ENCODE measurements around the gene CDH4.

The CDH4 gene

DNA sequence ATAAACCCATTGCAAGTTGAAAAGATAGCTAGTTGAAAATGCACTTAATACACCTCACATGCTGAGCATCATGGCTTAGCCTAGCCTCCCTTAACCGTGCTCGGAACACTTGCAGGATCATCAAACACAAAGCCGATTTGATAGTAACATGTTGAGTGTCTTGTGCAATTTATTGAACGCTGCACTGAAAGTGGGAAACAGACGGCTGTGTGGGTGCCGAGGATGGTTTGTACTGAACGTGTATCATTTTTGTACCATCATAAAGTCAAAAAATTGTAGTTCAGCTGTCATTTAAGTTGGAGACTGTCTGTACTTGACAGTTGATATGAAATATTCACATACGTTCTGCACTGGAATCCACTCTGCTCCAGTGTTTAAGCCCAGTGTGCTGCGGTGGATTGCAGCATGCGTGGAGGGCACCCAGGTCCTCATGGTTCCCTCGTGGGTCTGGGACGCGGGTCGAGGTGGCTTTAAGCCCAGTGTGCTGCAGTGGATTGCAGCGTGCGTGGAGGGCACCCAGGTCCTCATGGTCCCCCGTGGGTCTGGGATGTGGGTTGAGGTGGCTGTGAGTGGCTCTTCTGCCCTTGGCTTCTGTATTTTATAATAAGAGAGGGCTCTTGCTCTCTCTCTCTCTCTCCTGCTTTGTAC is 77.0 kb downstream of the CDH4 start:
- no peak for DNase-seq (ENCODE audit: low spot score)

DNA sequence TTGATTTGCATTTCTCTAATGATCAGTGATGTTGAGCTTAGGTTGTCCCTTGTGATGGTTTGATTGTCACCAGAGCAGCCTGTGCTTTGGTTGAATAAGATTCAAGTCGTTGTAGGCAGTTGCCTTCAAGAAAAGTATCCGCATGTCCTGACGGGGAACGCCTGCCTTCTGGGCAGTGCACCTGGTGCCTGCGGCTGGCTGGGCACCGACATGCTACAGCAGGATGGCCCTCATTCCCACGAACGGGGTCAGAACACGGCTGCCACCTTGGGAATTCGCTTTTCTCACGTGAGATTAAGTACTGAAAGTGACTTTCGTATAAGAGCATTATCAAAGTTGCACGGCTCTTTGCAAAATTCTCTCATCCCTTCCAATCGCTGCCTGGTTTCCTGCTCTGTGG is 78.4 kb downstream of the CDH4 start:
- DNase-seq (ENCODE audit: low spot score), result no peak

DNA sequence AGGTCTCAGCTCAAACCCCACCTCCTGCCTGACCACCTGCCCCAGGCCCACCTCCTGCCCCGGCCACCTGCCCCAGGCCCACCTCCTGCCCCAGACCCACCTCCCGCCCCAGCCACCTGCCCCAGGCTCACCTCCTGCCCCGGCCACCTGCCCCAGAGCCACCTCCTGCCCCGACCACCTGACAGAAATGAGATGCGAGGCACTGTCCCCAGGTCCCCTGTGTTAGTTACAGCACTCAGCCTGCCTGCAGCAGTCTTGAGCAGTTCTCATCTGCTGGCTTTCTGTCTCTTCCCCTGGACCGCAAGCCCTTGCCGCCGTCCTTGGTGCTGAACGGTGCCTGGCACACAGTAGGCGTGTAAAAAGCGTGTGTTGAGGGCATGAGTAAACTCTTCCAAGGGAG is 79.5 kb downstream of the CDH4 start:
- DNase-seq (ENCODE audit: low spot score), result no peak

DNA sequence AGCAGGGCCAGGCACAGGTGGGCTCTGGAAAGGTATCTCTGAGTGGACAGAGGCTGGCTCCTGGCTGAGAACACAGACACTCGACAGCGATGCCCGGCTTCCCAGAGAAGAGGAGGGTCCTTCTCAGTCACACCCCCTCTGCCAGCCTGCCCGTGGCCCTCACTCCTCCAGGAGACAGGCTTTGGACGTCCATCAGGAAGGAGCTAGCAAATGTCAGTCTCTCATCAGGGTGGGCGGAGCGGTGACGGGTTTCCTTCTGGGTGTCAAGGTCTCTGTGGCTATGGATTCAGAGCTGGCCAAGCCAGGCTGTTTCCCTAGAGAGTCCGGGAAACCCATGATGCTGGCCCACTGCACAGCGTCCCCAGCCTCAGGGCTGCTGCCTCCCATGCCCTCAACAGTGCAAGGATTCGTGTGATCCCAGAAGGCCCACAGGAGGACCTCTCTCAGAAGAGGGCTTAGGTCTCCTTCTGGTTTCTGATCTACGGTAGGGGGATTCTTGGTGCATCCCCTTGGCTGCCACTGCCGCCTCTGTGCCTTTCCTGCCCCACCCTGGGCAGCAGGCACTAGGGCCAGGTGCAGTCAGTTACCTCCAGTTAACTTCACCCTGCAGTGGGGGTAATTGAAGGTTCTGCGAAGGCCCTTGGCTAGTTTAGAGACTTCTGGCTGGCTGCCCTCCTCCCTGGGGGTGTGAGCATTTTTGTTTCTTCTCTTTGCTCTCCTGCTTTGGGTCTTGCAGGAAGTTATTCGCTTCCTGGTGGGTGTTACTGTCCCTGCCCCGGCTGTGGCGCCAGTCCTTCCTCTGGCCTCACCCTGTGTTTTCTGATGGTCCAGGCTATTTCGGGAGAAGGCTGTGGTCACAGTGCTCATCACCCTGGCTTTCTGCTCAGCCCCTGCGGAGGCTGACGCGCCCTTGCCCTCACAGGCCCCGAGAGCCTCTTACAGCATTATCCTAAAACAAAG is 80.2 kb downstream of the CDH4 start:
- DNase-seq (ENCODE audit: low spot score), result no peak

DNA sequence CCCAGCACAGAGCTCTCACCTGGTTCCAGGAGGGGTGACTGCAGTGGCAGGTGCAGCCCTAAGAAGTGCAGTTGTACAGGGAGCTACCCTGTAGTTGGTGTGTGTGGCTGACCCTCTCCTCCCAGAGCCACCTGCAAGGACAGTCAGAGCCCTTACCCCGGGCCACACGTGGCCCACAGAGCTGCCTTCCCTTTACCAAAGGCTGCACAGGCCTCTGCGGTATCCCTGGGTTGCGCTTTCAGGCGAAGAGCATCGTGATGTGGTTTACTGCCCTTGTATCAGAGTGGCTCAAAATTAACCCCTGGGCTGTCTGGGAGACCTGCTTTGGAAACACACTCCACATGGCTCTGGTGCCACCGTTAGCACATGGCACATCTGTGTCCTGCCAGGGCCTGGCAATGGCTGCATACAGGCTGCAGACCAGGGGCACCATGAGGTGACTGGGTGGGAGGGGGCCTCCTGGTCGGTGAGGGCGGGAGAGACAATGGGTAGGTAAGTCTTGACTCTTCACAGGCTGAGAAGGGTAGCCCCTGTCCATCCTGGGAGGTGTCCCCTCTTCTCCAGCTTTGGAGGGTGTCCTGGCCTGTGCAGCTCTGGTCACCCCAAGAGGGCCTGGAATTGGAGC is 81.5 kb downstream of the CDH4 start:
- DNase-seq (ENCODE audit: low spot score), result no peak

DNA sequence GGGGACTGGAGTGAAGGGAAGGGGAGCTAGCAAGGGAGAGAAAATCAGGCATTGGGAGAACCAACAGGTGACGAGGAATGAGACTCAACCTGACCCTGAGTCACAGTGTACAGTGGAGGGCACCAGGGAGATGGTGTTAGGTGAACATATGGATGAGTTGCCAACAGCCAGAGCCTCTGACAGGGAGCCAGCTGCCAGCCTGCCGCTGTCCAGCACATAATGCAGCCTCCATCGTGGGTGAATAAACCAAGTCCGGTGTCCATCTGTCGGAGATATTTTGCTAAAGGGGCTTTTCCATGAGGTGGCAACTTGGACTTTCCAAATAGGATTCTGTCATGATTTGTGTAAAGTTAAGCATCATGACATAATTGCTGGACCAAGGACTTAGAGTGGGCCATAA is 88.1 kb downstream of the CDH4 start:
- DNase-seq (ENCODE audit: low spot score), result no peak

DNA sequence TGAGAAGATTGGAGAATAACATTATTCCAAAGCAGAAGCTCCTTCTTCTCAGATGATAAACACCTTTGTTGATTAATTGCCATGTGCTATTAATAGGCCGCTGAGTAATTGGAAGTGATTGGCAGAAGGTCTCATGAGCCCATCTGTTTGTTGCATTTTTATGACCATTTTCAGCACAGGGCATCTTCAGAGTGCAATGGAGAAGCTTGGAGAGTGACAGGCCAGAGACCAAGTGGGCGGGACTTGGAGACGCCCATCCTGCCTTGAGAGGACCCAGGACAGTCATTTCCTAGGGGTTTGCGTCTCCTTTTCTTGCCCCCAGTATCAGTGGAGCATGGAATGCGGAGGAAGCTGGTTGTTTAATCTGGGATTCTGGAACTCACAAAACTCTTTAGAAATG is 89.5 kb downstream of the CDH4 start:
- no peak for DNase-seq (ENCODE audit: low spot score)

DNA sequence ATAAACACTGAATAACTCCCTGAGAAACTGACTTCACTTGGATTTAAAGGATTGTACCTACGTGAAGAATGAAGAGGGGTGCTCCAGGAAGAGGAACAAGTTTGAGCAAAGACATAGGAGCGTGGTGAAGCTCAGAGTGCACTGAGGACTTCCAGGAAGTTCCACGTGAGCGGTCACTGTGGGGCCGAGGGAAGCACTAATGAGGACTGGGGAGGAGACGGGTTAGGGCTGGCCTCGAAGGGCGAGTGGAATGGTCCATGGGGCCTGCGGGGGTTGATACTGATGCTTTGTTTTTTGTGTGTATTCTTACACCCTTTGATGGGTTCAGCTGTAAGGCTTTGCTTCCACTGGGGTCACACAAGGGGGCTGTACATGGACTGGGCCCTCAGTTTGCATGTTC is 91.9 kb downstream of the CDH4 start:
- no peak for DNase-seq (ENCODE audit: low spot score)

DNA sequence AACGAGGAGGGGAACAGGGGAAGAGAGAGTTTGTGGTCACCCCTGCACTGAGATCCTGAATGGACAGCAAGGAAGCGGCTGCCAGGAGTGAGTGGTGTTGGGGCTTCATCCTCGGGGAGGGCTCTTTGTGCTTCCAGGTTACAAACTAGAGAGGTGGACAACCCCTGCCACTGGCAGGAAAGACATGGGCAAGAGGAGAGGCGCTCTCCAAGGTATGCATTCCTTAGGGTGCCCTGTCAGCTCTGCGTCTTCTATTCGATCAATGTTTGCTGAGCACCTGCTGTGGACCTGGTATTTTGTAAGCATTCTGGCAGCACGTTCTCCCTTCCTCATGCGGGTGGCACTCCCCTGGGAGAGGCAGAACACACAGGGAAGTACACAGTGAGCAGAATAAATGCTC is 93.6 kb downstream of the CDH4 start:
- no peak for DNase-seq (ENCODE audit: low spot score)

DNA sequence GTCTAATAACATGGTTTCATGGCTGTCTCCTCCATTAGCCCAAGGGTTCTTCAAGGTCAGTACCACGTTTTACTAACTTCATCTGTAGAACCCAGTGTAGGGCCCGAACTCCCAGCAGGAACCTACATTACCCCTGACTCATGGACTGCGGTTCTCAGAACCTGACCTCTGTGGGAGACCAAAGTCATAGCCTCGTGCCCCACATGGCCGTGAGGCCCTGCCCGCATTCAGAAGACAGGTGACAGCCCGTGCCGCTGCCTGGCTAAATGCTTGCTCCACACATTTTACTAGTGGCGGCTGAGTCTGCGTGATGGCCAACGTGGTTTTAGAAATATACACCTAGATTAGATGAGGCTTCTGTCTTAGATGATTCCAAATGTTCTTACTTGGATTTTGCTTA is 94.9 kb downstream of the CDH4 start:
- no peak for DNase-seq (ENCODE audit: low spot score)

DNA sequence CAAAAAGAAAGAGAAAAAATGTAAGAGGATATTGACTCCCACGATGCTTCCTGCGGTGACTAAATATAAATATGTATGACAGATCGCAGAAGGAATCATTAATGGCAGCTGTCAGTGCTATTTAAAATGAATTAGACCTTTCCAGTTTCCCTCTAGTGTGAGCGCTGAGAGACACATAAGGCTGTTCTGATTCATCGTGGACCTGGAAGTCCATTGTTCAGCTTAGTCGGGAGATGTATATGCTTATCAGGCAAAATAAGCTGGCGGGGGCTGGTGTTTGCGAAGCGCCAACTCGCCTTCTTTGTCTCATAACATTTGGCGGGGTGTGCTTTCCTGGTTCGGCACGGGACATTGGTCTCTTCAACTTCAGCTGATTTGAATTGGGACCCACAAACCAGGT is 95.4 kb downstream of the CDH4 start:
- DNase-seq (ENCODE audit: low spot score), result no peak

DNA sequence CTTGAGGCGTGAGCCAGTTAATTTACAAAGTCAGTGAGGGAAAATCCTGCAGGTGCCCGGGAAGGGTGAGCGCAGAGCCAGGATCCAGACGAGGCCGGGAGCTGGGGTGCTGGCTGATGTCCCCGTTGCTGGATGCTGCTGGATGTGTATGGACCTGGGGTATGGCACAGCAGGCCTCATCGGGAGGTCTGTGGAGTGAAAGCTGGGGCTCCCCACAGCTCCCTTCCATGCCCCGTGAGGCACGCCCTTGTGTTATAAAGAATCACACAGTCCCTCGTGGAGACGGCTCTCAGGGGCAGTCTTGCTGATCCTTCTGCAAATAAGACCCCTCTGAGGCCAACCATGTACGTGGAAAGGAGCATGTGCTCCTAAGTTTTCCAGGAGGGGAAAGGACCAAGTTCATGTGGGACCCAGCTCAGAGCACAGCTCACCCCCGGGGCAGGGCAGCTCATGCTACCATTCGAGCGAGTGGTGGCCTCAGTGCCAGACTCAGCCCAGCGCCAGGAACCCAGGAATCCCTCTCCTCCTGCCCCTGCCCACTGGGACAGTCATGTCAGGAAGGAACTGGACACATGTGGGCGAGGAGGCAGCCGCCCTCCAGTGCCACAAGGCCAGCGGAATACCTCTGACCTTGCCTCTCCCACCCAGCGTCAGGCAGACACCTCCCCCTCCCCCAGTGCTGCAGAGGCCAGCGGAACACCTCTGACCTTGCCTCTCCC is 97.5 kb downstream of the CDH4 start:
- no peak for DNase-seq (ENCODE audit: low spot score)

DNA sequence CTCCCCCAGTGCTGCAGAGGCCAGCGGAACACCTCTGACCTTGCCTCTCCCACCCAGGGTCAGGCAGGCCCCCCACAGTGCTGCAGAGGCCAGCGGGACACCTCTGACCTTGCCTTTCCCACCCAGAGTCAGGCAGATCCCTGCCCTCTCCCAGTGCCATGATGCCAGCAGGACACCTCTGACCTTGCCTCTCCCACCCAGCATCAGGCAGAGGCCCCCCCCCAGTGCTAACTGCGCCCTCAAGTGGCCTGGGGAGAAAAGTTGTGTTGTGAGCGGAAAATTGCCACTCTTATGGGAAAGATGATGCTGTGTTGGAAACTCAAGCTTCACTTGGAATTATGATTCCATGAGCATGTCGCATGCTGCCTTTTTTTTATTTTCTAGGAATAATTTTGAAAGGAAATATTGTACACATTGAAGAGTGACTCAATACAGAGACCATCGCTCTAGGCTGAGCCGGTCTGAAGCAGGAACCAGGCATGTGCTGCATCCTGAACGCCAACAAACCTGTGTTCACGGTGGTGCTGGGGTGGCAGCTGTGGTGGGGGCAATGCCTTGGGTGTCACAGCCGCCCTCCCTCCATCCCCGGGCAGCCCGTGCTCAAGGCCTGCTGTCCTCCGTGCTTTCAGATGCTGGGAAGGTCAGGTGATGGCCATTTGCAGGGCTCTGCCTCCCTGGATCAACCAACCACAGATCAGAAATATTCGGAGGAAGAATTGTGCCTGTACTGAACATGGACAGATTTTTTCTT is 98.6 kb downstream of the CDH4 start:
- DNase-seq (ENCODE audit: low spot score), result no peak

DNA sequence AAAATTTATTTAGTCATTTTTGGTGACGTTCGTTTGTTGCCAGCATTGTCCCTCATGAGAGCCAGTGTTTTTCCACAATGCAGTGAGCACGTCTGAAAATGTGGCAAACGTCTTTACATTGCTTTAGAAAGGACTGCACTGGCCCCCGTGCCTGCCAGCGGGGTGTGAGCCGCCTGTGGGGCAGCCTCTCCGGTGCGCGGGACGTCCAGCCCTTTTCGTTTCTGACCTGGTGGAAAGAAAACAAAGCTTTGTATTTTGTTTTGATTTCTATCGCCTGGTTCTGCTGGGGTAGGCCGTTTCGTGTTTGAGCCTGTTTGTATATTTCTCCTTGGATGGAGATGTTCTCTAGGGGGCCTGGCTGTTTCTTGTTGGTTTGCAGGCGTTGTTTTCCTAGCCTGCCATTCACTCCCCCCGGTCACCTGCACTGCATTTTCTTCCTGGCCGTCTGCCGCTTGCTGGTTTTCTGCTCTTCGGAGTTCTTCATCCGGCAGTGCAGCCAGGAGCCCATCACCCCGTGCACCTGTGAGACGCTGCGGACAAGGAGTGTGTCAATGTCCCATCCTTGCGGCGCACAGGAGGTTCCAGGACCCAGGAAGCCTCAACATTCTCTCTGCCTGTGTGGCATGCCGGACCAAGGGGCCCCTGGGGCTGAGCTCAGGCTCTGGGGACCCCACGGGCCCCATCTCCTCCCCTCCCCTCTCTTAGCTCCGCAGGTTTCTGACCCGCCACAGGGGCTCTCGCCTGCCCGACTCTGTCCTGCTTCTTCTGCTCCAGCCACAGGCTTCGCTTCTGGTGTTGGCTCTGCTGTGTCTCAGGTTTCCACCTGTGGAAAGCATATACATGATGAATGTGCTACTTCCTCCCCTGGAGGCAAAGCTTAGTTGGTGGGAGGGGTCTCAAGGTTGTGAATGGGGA is 100.5 kb downstream of the CDH4 start:
- DNase-seq (ENCODE audit: low spot score), result no peak

DNA sequence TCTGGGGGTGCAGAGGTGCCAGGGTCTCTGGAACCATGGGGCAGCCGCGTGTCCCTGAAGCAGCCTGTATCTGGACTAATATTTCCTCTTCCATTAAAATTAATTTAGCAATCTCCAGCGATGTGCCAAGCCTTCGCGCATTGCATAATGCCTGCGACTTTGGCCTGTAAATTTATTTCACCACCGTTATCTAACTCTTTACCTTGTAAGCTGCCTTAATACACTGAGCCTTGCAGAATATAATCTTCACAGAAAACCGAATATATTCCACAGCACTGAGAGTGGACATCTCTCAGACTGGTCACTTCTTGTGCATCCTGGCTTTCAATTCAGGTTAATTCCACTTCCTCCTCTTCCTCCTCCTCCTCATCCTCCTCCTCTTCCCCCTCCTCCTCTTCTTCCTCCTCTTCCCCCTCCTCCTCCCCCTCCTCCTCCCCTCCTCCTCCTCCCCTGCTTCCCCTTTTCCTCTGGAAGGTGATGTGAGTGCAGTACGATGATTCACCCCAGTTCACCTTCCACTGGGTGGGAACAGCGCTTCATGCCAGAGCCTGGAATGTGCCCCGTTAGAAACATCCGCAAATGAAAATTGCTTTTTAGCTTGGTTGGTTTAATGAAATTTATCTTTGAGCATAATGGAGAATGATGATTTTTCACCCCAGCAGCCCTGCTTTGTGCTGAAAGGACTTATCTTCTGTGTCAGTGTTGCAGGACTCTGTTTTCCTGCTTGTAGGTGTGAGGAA is 101.4 kb downstream of the CDH4 start:
- DNase-seq (ENCODE audit: low spot score), result no peak

DNA sequence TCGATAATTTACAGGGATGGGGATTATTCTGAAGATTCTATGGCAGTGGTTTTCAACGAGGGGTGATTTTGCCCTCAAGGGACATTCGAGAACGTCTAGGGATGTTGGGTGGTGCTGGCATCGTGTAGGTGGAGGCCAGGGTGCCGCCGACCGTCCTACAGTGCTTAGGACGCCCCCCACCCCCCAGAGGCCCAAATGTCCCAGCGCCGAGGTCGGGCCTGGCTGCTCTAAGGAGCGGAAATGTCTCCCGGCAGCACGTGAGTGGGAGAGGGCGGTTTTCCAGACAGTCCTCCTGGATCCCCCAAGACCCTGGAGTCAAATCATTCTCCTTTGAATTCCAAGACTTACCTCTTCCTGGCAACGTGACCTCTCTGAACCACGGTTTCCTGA is 101.9 kb downstream of the CDH4 start:
- no peak for DNase-seq (ENCODE audit: low spot score)

DNA sequence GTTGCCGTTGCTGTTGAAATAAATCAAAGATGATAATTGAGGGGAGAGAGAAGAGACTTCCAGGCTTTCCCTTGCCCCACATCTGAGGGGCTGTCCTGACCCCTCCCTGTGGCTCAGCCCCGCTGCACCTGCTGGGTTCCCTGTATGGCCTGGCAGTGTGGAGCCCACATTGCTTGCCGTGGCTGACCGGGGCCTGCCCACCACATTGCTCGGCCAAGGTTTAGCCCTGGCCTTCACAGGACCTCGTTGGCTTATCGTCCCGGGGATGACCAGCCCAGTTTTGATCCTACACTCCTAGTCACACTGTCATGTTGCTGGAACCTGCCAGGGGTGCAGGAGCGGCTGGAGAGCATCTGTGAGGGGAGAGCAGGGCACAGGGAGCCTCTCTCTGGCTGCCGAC is 102.4 kb downstream of the CDH4 start:
- DNase-seq (ENCODE audit: low spot score), result no peak

DNA sequence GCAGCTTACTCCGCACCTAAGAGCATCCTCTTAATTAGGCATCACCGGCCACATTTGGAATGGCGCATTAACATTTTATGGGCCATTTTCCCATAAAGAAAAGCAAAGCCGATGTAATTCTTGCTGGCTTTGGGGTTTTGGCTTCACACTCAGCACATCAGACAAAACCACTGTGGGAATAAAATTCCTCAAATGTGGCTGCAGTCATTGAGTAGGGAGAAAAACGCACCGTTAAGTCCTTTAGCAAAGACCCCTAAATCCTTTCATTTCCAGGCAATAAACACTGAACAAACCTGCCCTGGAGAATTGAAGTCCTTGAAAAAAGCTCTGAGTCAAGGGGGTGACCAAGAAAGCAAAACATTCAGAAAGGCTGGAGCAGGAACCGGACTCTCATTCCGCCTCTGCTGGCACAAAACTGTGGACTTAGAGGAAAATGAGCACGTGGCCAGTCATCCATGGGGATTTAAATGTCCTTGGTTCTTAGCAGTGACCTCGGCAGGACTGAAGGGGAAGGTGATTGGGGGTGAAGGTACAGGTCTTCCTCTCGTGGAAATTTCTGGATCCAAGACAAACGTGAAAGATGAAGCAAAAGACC is 102.9 kb downstream of the CDH4 start:
- DNase-seq (ENCODE audit: low spot score), result no peak

DNA sequence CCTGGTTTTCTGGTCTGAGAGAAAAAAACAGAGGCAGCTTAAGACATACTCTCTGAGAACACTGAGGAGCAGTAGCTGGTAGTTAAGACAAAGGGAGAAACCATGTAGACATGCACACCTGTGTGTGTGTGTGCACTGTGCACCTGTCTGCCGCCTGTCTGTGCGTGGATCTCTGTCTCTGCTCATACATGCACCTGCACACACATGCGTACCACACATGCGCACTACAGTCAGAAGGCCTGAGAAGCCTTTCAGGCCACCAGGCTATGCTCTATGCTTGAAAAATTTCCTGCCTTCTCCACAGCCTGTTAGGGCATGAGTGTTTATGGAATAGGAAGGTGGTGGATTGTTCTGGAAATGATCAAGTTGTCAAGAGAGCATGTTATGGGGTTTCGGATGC is 103.5 kb downstream of the CDH4 start:
- DNase-seq (ENCODE audit: low spot score), result no peak

DNA sequence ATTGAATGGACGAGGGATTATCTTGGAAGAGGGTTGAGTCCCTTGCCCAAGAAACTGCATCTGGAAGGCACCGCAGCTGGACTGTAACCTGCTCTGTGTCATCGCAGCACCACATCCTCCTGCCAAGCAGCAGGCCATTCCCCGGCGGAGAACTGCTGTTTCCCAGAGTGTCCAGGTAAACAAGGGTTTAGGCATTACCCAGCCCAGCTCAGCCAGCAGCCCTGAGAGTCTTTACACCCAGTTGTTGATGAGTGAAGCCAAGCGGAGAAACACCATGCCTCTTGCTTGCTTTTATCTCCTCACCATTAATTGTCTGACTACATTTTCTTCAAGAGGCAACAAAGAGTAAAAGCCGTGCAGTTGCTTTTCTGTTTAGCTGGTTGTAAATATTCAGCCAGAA is 104.1 kb downstream of the CDH4 start:
- no peak for DNase-seq (ENCODE audit: low spot score)
